Thoracic aorta (tissue), 2 donors: ENCODE results near the gene FGFR2. TPM values are rescaled to one million over a fixed set of nuclear protein-coding genes. Genes with fewer than 3 reads are reported as not detected.

Experiments used
- ATAC-seq: fragments of 150-250 bp; one replicate; pipeline ENCODE4 v1.8.0; 2017; ENCODE audit warnings: low read depth; ENCODE audit not compliant: insufficient number of reproducible peaks, low FRiP score
- DNase-seq: peaks from one replicate; pipeline ENCODE4 v3.0.0-alpha.2; 2020; ENCODE audit warnings: low spot score
- H3K27ac ChIP-seq, 2 donors: fragments of 200-600 bp; sonication (generic); 1 replicate in 1 of 2; 2 replicates in 1 of 2; pipeline ENCODE4 v1.5.1; 2016; ENCODE audit warnings: mild to moderate bottlenecking in 2 of 2, moderate library complexity in 2 of 2
- H3K27me3 ChIP-seq: fragments of 200-600 bp; sonication (generic); replicated peaks from 2 replicates; pipeline ENCODE4 v1.6.0; 2016; ENCODE audit warnings: mild to moderate bottlenecking; ENCODE audit not compliant: insufficient read depth
- H3K36me3 ChIP-seq: fragments of 200-600 bp; sonication (generic); one replicate; pipeline ENCODE4 v1.5.1; 2016
- H3K4me1 ChIP-seq, 2 donors: fragments of 200-600 bp; sonication (generic); 1 replicate in 1 of 2; 2 replicates in 1 of 2; pipeline versions ENCODE4 v1.5.1 to v1.6.0; 2016; ENCODE audit warnings: low read depth in 2 of 2, mild to moderate bottlenecking in 1 of 2; ENCODE audit not compliant: control insufficient read depth in 1 of 2
- H3K4me3 ChIP-seq: fragments of 200-600 bp; sonication (generic); 2 replicates; pipeline ENCODE4 v1.5.1; 2016; ENCODE audit warnings: mild to moderate bottlenecking
- H3K9me3 ChIP-seq: fragments of 200-600 bp; sonication (generic); 2 replicates; pipeline ENCODE4 v1.5.1; 2016
- CTCF ChIP-seq: fragments of 200-600 bp; sonication (generic); IDR thresholded peaks from one replicate; pipeline ENCODE4 v1.5.1; 2019; ENCODE audit warnings: antibody characterized with exemption
- total RNA-seq, 2 donors: library from RNA; depleted of rRNA; stranded (reverse); fragments of >200 nt; gene quantifications; one replicate each; pipeline versions ENCODE4 v1.1.0 to v1.2.3, GENCODE V29; 2016

The FGFR2 gene
- total RNA-seq, 2 donors from 2014 or later, result 7.2 to 16.2 TPM

- H3K27ac ChIP-seq, result peak overlapping the region; percentile 62 to 66
- H3K36me3 ChIP-seq, result no peaks in the 10 kb centered on the region
- peaks cover 16 to 34% of the 10 kb centered on the region in 2 donors for H3K4me1 ChIP-seq
- TF ChIP-seq CTCF, result no peak
- peak overlapping the region; percentile 37 for H3K4me3 ChIP-seq
- ATAC-seq (no peak), DNase-seq (no peak)
- H3K9me3 ChIP-seq, result no peaks in the 10 kb centered on the region
- H3K27me3 ChIP-seq, result no peaks in the 10 kb centered on the region
Measured at GRCh38 chr10:121459279-121459621, 139.0 kb downstream of the FGFR2 start.

GRCh38 chr10:121457729-121458128 is 140.5 kb downstream of the FGFR2 start:
- no peak for TF ChIP-seq CTCF
- ATAC-seq (no peak), DNase-seq (no peak)
- Histone ChIP-seq H3K27ac (no peak overlapping the region), H3K9me3 (no peaks in the 10 kb centered on the region), H3K36me3 (no peaks in the 10 kb centered on the region), H3K4me3 (no peak overlapping the region), H3K4me1 (peaks cover 16 to 27% of the 10 kb centered on the region in 2 donors), H3K27me3 (no peaks in the 10 kb centered on the region)

GRCh38 chr10:121455377-121455776 is 142.9 kb downstream of the FGFR2 start:
- H3K4me1 ChIP-seq, result peaks cover 14 to 19% of the 10 kb centered on the region in 2 donors
- H3K27me3 ChIP-seq, result no peaks in the 10 kb centered on the region
- H3K36me3 ChIP-seq, result no peaks in the 10 kb centered on the region
- DNase-seq (no peak), ATAC-seq (no peak)
- H3K9me3 ChIP-seq, result no peaks in the 10 kb centered on the region
- no peak for TF ChIP-seq CTCF
- H3K27ac ChIP-seq, result no peak overlapping the region
- no peak overlapping the region for H3K4me3 ChIP-seq

GRCh38 chr10:121454781-121455180 is 143.5 kb downstream of the FGFR2 start:
- no peak overlapping the region for H3K4me3 ChIP-seq
- no peaks in the 10 kb centered on the region for H3K27me3 ChIP-seq
- H3K27ac ChIP-seq, result no peak overlapping the region
- H3K4me1 ChIP-seq, result peaks cover 9 to 13% of the 10 kb centered on the region in 2 donors
- no peak for TF ChIP-seq CTCF
- no peaks in the 10 kb centered on the region for H3K9me3 ChIP-seq
- no peak for DNase-seq
- H3K36me3 ChIP-seq, result no peaks in the 10 kb centered on the region
- ATAC-seq, result no peak

GRCh38 chr10:121453160-121453559 is 145.1 kb downstream of the FGFR2 start:
- no peak overlapping the region for H3K4me3 ChIP-seq
- ATAC-seq, result no peak
- H3K27ac ChIP-seq, result no peak overlapping the region
- H3K4me1 ChIP-seq, result no peaks in the 10 kb centered on the region
- no peaks in the 10 kb centered on the region for H3K27me3 ChIP-seq
- no peaks in the 10 kb centered on the region for H3K36me3 ChIP-seq
- DNase-seq, result no peak
- TF ChIP-seq CTCF, result no peak
- no peaks in the 10 kb centered on the region for H3K9me3 ChIP-seq
